HG03521 (cell line): ENCODE measurements around the gene AURKAIP1.

ENCODE experiments used
- ATAC-seq: cut with Tn5 transposase; IDR thresholded peaks from one replicate; pipeline ENCODE4 v1.9.1; 2021; ENCODE audit warnings: mild to moderate bottlenecking, moderate library complexity; ENCODE audit not compliant: unreplicated experiment

Gene AURKAIP1

DNA sequence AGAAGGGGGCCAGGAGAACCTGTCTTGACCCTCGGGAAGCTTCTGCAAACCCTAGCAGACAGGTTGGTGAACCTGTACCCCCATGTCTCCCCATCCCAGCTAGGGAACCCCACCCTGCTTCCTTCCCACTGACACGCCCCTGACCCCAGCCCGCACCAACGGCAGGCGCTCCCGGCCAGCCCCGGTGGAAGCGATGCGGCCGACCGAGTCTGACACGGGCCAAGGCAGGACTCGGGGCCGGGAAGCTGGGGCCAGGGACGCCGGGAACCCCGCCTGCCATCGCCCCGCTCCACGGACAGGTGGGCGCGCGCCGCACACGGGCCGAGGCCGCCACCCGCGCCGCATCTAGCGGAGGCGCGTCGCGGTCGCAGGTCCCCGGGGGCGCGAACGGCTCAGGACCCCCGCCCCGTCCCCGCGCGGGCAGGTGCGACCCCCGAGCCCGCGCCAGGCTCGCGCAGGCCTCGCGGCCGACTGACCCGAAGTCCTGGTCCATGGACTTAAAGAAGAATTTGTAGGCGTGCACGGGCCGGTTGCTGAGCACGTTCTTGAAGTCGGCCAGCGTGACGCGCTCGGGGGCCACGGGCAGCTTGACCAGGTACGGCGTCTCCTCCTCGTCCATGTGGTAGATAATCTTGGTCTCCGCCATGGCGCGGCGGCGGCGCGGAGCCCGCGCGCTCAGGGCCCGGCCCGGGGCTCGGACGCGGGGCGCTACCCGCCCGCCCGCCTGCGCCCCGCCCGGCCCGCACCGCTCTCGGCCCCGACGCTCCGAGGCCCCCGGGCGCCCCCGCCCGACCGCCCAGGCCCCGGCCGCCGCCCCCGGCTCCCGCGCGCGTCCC lies 26.4 kb downstream of the AURKAIP1 start:
- ATAC-seq, result peak; percentile 34

DNA sequence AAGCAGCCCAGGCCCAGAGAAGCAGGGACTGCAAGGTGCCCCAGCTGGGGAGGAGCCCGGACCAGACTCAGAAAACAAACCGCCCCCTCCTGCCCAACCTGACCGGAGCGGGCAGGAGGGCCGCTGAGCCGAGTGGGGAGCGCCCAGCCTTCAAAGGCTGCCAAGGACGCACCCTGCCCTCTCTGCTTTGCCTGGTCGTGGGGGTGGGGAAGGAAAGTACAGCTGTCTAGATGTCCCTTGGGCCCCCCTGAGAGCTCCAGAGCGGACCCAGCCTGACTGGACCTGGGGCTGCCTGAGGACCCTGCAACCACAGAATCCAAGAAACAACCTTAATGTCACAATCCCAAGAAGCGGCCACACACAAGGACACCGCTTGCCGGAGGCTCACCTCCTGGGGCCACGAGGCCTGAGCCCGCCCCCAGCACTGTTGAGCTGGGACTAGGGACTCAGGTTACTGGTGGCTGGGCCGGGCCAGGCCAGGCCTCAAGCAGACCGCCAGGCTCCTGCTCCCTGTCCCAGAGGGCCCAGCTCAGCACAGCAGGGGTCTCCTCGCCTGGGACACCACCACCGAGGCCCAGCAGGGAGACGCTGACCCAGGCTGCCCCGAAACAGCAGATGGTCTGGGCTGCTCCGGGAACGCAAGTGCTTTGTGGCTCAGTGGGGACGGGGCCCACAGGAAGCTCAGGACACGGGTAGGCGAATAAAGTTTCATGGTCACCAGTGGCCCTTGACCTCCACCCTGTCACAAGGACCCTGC lies 27.2 kb downstream of the AURKAIP1 start:
- no peak for ATAC-seq

DNA sequence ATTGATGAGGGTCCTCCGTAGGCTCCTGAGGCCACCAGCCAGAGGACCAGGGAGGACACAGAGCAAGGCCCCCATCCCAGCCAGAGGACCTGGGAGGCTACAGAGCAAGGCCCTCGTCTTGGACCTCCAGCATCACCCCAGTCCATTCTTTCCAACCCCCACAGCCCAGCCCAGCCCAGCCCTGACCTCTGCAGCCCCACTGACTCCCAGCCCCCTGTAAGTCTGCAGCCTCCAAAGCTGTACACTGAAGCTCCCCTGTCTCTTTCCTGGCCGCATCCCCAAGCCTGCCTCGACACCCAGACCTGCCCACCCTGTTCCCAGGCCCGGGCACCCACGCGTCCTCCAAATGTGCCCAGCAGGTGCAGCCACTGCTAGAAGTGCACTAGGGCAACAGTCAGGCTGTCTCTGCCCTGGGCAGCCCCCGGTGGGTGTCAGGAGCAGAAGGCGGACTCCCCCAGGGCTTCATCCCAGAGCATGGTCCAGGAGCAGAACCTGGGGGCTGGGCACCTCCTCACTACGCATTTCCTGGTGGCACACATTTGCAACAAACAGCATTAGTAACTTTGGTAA lies 27.9 kb downstream of the AURKAIP1 start:
- no peak for ATAC-seq

GRCh38 chr1:1346501-1346890 lies 28.5 kb downstream of the AURKAIP1 start:
- ATAC-seq, result no peak

DNA sequence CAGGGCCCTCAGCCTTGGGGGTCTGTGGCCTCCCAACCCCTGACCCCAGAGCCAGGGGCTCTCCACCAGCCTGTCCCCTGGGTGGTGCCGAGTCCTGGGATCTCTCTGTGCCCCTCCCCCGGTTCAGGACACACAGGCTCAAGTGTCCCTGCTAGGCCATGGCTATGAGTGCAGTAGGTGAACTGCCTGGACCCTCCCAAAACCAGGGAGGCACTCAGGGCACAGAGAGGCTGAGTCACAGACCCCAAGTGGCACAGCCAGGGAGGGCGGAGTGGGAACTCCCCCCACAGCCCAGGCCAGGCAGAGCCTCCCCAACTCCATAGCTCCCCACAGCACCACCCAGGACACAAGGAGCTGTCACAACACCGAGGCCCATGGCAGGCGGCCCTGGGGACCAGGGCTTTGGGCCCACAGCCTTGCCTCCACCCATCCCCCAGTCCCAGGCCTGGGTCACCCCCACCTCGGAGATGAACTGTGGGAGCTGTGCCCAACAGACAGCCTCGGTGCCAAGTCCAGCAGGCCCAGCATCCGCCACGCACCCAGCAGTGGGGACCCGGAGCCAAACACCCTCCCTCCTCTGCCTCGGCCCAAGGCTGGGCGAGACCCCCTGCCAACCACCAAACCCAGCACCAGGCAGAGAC lies 29.0 kb downstream of the AURKAIP1 start:
- no peak for ATAC-seq

DNA sequence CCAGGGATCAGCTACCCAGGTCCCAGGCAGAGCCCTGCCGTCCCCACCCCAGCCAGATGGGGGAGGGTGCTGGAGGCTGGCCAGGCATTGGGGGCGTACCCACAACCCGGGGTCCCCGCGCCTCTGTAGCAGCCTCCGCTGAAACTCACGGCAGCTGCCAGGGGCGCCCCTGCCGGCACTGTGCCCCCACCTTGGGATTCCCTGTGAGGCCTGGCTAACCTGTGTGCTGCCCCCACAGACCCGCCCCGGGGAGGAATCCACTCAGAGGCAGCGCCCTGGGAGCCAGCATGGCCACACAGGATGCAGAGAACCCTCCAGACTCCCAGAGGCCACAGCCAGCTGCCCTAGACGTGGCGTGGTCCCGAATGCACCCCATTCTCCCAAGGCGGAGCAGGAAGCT lies 29.6 kb downstream of the AURKAIP1 start:
- no peak for ATAC-seq

DNA sequence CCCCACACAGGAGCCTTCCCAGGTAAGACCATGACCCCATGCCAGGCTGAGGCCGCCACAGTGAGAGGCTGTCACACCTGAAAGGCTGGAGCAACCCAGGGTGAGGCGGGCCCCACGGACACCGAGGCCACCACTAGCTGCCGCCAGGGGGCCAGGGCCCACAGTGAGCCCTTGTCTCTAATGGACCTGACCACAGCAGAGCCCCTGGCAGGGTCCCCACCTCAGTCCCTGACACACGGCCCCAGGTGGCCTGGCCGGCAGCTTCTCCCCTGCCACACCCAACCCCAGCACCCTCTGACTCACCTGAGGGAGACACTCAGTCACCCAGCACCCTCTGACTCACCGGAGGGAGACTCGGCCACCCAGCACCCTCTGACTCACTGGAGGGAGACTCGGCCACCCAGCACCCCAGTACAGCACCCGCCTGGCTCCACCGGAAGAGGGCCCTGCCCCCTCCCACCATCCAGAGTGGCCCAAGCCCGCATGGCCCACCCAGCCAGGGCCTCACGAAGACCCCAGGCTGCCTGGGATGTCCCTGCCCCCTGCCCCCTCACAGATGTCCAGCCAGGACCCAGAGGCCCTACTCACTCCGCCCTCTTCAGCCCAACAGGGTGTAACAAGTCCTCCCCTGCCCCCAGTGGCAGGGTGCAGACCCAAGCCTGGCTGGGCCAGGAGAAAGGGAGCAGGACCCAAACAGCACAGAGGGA lies 30.2 kb downstream of the AURKAIP1 start:
- ATAC-seq, result no peak

DNA sequence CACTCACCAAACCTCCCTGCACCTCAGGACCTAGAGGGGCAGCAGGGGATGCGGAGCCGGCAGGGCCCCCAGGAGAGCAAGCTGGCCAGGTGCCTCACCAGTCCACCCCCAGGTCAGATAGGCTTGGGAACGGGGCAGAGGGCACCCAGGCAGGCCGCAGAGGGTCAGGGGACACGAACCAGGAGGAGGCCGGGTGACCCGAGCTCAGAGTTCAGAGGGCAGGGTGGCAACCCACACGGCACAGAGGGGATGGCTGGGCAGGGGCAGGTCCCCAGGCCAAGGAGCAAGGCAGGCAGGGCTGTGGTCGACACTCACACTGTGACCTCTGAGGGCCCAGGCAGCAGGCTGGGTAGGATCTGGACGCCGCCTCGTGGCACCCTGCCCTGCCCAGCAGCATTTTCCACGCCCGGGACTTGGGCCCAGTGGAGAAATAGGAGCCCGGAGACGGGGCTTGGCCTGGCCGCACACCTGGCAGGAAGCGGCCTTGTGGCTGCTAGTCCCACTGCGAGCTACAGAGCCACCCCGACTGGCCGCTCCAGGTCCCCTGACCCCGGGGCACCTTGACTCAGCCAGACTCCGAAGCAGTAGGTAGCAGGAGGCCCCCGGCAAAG lies 31.1 kb downstream of the AURKAIP1 start:
- no peak for ATAC-seq

- ATAC-seq, result no peak
These were observed 32.4 kb downstream of the AURKAIP1 start for GRCh38 chr1:1342584-1343115.

GRCh38 chr1:1342061-1342562 lies 32.9 kb downstream of the AURKAIP1 start:
- no peak for ATAC-seq

- ATAC-seq, result no peak
These were observed 33.4 kb downstream of the AURKAIP1 start for GRCh38 chr1:1341549-1342021.

GRCh38 chr1:1340791-1341548 lies 34.0 kb downstream of the AURKAIP1 start:
- ATAC-seq, result no peak

GRCh38 chr1:1340185-1340584 lies 34.8 kb downstream of the AURKAIP1 start:
- no peak for ATAC-seq

GRCh38 chr1:1338278-1338677 lies 36.7 kb downstream of the AURKAIP1 start:
- ATAC-seq, result no peak

DNA sequence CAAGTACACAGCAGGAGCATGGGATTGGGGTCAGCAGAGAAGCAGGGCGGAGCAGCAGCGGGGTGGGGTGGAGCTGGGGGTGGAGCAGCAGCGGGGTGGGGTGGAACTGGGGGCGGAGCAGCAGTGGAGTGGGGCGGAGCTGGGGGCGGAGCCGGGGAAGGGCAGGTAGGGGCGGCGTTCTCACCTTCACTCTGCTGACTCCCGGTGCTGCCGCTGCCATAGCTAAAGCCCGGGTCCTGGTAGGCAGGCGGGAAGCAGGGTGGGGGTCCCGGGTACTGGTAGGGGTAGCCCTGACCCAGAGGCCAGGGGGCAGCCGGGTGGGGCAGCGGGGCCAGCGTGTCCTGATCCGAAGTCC lies 37.2 kb downstream of the AURKAIP1 start:
- no peak for ATAC-seq

DNA sequence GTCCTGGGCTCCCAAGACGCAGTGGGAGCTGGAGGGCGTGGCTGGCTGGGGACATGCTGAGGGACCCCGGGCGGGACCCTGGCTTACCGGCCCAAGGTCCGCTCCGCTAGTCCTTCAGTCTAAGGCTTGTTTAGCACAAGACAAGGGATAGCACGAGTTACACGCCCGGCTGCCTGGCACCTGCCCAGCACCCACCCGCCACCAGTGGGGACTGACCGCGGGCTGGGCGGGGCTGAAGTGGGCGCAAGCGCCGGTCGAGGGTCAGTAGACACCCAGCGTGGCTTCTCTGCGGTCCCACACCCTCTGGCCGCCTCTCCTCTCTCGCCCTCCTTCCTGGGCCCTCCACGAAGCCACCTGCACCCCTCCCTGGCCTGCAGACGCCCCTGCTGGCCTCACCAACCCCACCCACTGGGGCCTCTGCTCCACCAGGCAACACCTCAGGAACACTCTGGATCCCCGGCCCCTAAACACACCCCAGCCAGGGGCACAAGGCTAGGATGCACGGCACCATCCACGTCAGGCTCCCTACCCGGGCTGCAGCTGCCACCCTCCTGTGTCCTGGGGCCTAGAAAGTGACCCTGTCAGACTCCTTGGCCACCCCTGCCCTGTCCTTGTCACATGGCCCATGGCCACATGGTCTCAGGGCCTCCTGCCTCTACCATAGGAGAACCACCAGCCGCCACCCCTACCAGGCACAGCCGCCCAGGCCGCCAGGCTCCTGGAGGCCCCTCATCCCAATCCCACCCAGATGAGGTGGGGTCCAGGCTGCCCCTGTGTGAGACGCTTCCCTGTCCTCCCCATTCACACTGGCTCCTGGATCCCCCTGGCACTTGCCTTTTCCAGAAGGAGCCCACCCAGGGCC lies 37.8 kb downstream of the AURKAIP1 start:
- no peak for ATAC-seq

DNA sequence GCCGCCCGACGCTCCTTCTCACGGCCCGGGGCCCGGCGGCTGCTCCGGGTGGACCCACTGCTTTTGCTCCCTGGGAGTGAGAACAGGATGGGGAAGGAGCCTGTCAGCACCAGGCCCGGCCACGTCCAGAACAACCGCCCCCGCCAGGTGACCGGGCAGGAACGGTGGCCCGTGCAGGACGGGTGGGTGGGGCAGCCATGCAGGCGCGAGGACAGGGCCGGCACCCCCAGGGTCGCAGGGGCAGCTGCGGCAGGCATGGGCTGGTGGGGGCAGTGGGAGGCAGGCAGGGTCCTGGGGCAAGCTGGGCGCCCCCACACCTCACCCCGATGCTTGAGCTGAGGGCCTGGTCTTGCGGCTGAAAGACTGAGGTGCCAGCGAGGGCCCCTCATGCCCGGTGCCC lies 38.6 kb downstream of the AURKAIP1 start:
- ATAC-seq, result no peak

GRCh38 chr1:1335792-1336248 lies 39.2 kb downstream of the AURKAIP1 start:
- no peak for ATAC-seq
